SK-N-MC (cell line): ENCODE results near the gene MOK.

Experiments used
- EZH2 ChIP-seq: fragments of 200-600 bp; sonication (generic); IDR thresholded peaks from one replicate; pipeline ENCODE4 v1.6.1; 2017; ENCODE audit warnings: antibody characterized with exemption
- POLR2AphosphoS5 ChIP-seq: IDR thresholded peaks from 2 replicates; pipeline ENCODE4 v1.6.1; 2012; ENCODE audit warnings: mild to moderate bottlenecking, low read depth, low read length, borderline replicate concordance

DNA sequence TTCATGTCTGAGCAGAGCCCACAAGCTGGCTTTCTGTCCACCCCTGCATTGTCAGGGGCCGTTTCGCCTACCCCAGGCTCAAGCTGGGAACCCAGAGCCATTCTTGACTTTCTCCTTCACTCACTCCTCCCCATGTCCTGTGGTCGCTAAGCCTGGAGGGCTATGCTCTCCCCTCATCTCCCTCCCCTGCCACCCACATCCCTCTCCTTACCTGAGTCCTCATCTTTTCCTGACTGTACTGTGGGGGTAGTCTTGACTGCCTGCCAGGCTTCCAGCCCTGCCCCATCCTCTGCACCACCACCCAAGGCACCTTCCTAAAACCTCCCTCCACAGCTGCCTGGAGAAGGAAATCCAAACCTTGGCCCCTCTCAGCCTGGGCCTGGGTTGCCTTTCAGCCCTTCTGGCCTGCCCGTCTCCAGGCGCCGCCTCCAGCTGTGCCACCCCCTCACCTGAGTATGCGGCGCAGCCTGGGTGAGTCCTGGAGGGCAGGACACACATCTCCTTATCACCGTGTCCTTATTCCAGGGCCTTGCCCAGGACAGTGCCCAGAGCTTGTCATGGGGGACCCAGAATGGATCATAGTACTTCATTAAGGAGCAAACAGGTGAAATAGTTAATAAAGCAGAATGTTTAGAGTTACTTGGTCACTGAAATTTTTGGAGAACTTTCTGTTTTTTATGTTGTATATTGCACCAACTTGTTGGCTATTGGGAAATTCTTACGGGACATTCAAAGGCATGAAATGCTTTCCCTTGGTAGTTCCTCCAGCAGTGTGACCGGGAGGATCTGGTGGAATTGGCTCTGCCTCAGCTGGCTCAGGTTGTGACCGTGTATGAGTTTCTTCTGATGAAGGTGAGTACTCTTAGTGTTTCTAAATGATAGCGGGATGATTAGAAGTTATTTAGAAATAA, 29.1 kb upstream of the MOK start:
- TF ChIP-seq POLR2AphosphoS5 (no peak), EZH2 (no peak)
